C4-2B (cell line): ENCODE data around the gene SEMA3D.

ENCODE experiments used
- ZFX ChIP-seq: fragments of 450-650 bp; IDR thresholded peaks from 2 replicates; pipeline ENCODE4 v1.6.1; 2017
- TF ChIP-seq, protein P1 (sequence below): fragments of 450-650 bp; conservative IDR thresholded peaks from 2 replicates; pipeline ENCODE4 v1.5.1; 2017; ENCODE audit warnings: mild to moderate bottlenecking

DNA sequence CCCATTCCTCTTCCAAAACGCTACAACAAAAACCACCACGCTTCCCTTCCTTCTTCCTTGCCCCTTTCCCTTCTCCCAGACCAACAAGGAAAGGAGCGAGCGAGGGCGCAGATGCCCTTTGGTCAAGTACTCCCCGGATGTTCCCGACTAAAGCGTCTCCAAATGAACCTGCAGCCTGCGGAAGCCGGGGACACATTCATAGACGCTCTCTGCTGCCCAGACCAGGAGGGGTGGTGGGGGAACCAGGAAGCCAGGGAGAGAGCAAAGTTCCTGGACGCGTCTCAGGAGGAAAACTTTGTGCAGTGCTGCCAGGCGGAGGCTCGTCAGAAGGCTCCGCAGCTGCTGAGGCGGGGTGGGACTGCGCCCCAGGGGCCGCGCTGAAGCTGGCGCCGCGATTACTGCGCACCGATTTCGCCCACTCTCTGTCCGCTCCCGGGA is 754 bp downstream of the SEMA3D start:
- TF ChIP-seq, protein P1, sequence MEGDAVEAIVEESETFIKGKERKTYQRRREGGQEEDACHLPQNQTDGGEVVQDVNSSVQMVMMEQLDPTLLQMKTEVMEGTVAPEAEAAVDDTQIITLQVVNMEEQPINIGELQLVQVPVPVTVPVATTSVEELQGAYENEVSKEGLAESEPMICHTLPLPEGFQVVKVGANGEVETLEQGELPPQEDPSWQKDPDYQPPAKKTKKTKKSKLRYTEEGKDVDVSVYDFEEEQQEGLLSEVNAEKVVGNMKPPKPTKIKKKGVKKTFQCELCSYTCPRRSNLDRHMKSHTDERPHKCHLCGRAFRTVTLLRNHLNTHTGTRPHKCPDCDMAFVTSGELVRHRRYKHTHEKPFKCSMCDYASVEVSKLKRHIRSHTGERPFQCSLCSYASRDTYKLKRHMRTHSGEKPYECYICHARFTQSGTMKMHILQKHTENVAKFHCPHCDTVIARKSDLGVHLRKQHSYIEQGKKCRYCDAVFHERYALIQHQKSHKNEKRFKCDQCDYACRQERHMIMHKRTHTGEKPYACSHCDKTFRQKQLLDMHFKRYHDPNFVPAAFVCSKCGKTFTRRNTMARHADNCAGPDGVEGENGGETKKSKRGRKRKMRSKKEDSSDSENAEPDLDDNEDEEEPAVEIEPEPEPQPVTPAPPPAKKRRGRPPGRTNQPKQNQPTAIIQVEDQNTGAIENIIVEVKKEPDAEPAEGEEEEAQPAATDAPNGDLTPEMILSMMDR = no peak
- no peak for TF ChIP-seq ZFX
